GM12891 (cell line): ENCODE data around the gene FOSL2.

ENCODE experiments used
- POLR2A ChIP-seq: IDR thresholded peaks from 2 replicates; pipeline ENCODE4 v1.6.1; 2011; ENCODE audit warnings: low read depth, low read length, control low read depth
- POLR2AphosphoS5 ChIP-seq: IDR thresholded peaks from 2 replicates; pipeline ENCODE4 v1.6.1; 2011; ENCODE audit warnings: low read depth, low read length, control low read depth
- POU2F2 ChIP-seq: IDR thresholded peaks from 2 replicates; pipeline ENCODE4 v1.6.1; 2011; ENCODE audit warnings: low read depth, mild to moderate bottlenecking, control low read depth, low read length, moderate library complexity
- SPI1 ChIP-seq: IDR thresholded peaks from 2 replicates; pipeline ENCODE4 v1.6.1; 2011; ENCODE audit warnings: low read depth, low read length, control low read depth
- TAF1 ChIP-seq: IDR thresholded peaks from 2 replicates; pipeline ENCODE4 v1.6.1; 2011; ENCODE audit warnings: low read depth, low read length, control low read depth

GRCh38 chr2:28400921-28401320, 8.3 kb downstream of the FOSL2 start:
- no peak for TF ChIP-seq POLR2AphosphoS5
- TF ChIP-seq POLR2A, result no peak
- TF ChIP-seq SPI1, result no peak
- no peak for TF ChIP-seq TAF1
- TF ChIP-seq POU2F2, result no peak
